ENCODE results near the gene EML1.

The EML1 gene

GRCh38 chr14:99872786-99873440 is 79.7 kb downstream of the EML1 start:
- no peak for DNase-seq (ENCODE audit: low read depth)

GRCh38 chr14:99873653-99874052 is 80.4 kb downstream of the EML1 start:
- DNase-seq (ENCODE audit: low read depth), result no peak

- DNase-seq (ENCODE audit: low read depth), result no peak
These were observed 81.1 kb downstream of the EML1 start for GRCh38 chr14:99874306-99874705.

GRCh38 chr14:99875421-99875820 is 82.2 kb downstream of the EML1 start:
- no peak for DNase-seq (ENCODE audit: low read depth)

GRCh38 chr14:99875836-99876235 is 82.6 kb downstream of the EML1 start:
- DNase-seq (ENCODE audit: low read depth), result no peak

- no peak for DNase-seq (ENCODE audit: low read depth)
These were observed 83.2 kb downstream of the EML1 start for GRCh38 chr14:99876406-99876805.

GRCh38 chr14:99878563-99878962 is 85.3 kb downstream of the EML1 start:
- DNase-seq (ENCODE audit: low read depth), result no peak

GRCh38 chr14:99879401-99880295 is 86.4 kb downstream of the EML1 start:
- no peak for DNase-seq (ENCODE audit: low read depth)

- no peak for DNase-seq (ENCODE audit: low read depth)
These were observed 87.6 kb downstream of the EML1 start for GRCh38 chr14:99880651-99881420.

GRCh38 chr14:99883866-99884650 is 90.8 kb downstream of the EML1 start:
- DNase-seq (ENCODE audit: low read depth), result no peak

- no peak for DNase-seq (ENCODE audit: low read depth)
These were observed 91.8 kb downstream of the EML1 start for GRCh38 chr14:99884834-99885648.

GRCh38 chr14:99885649-99885958 is 92.4 kb downstream of the EML1 start:
- no peak for DNase-seq (ENCODE audit: low read depth)

GRCh38 chr14:99887407-99887806 is 94.2 kb downstream of the EML1 start:
- DNase-seq (ENCODE audit: low read depth), result no peak

- no peak for DNase-seq (ENCODE audit: low read depth)
These were observed 94.9 kb downstream of the EML1 start for GRCh38 chr14:99888149-99888548.

- DNase-seq (ENCODE audit: low read depth), result no peak
These were observed 96.1 kb downstream of the EML1 start for GRCh38 chr14:99889268-99889667.

- no peak for DNase-seq (ENCODE audit: low read depth)
These were observed 98.1 kb downstream of the EML1 start for GRCh38 chr14:99891266-99891665.

GRCh38 chr14:99891900-99892299 is 98.7 kb downstream of the EML1 start:
- DNase-seq (ENCODE audit: low read depth), result no peak

GRCh38 chr14:99892406-99892805 is 99.2 kb downstream of the EML1 start:
- DNase-seq (ENCODE audit: low read depth), result no peak

GRCh38 chr14:99896361-99896760 is 103.1 kb downstream of the EML1 start:
- no peak for DNase-seq (ENCODE audit: low read depth)

- no peak for DNase-seq (ENCODE audit: low read depth)
These were observed 106.5 kb downstream of the EML1 start for GRCh38 chr14:99899578-99900178.

- DNase-seq (ENCODE audit: low read depth), result no peak
These were observed 109.7 kb downstream of the EML1 start for GRCh38 chr14:99902925-99903324.

Measured in activated T-helper 9 cell treated with anti-CD3 and anti-CD28 coated beads, Interleukin-2, amount 50 U/mL, for 16 hours (primary cell).